Lower leg skin (tissue), 3 donors: ENCODE measurements around the gene ATP6AP1.

Experiments
- POLR2A ChIP-seq, 2 donors: fragments of 450-650 bp; IDR thresholded peaks; one replicate each; pipeline ENCODE4 v1.6.1; 2016 to 2017; ENCODE audit warnings: antibody characterized with exemption in 2 of 2, mild to moderate bottlenecking in 1 of 2, moderate library complexity in 1 of 2
- TF ChIP-seq, protein P1 (sequence below), 3 donors: fragments of 450-650 bp; IDR thresholded peaks; one replicate each; pipeline ENCODE4 v1.5.1; 2016; ENCODE audit warnings: antibody characterized with exemption in 3 of 3, mild to moderate bottlenecking in 3 of 3, moderate library complexity in 2 of 3

DNA sequence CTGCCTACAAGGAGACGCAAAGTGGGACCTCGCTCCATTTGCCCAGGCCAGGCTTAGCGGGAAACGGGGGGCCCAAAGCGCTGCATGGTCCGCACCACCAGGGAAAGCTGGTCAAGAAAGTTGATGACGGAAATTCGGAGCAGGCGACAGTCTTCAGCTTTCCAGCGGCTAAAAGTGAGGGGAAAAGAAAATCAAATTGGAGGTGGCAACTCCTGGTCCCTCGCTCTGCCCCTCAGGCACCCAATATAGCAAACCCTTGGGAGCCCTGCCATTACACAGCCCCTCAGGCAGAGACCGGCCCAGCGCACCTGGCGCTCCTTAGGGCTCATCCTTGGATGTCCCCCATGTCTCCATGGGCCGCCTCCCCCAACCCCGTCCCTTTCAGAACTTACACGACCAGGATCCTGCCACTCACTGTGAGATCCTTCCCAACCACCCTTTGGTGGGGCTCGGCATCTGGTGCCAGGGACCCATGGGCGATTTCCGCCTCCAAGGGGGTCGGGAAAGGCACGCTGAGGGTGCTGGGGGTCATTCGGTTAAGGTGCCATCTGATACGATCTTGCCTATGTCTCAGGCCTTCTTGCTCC lies 49.5 kb downstream of the ATP6AP1 start:
- TF ChIP-seq, protein P1, sequence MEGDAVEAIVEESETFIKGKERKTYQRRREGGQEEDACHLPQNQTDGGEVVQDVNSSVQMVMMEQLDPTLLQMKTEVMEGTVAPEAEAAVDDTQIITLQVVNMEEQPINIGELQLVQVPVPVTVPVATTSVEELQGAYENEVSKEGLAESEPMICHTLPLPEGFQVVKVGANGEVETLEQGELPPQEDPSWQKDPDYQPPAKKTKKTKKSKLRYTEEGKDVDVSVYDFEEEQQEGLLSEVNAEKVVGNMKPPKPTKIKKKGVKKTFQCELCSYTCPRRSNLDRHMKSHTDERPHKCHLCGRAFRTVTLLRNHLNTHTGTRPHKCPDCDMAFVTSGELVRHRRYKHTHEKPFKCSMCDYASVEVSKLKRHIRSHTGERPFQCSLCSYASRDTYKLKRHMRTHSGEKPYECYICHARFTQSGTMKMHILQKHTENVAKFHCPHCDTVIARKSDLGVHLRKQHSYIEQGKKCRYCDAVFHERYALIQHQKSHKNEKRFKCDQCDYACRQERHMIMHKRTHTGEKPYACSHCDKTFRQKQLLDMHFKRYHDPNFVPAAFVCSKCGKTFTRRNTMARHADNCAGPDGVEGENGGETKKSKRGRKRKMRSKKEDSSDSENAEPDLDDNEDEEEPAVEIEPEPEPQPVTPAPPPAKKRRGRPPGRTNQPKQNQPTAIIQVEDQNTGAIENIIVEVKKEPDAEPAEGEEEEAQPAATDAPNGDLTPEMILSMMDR (IDR thresholded peaks at IDR 0.05): no peak
- TF ChIP-seq POLR2A (IDR thresholded peaks at IDR 0.05): no peak
